GM18499 (cell line): ENCODE data around the gene WWP2.
"Not testable (repeated sequence)": the region's sequence is repeated elsewhere in the genome, so short reads cannot be mapped to it uniquely, and the experiment has no call there.

Experiments
- ATAC-seq: cut with Tn5 transposase; IDR thresholded peaks from one replicate; pipeline ENCODE4 v1.9.1; 2021; ENCODE audit warnings: moderate number of reproducible peaks; ENCODE audit not compliant: insufficient read depth, unreplicated experiment

The WWP2 gene

DNA sequence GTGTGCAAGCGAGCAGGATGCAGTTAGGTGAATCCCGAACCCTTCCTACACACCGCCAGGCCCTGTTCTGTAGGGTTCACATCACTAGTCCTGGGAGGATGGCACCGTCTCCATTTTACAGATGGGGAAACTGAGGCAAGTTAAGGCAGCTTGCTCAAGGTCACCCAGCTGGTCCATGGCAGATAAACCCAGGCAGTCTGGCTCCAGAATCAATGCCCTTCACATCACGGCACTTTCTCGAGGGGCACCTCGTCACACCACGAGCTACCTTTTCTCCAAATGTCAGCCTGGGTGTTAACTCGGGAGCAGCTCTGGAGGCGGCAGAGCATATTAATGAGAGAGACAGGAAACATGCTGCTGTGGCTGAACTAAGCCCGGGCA, 16.9 kb upstream of the WWP2 start:
- ATAC-seq = no peak

DNA sequence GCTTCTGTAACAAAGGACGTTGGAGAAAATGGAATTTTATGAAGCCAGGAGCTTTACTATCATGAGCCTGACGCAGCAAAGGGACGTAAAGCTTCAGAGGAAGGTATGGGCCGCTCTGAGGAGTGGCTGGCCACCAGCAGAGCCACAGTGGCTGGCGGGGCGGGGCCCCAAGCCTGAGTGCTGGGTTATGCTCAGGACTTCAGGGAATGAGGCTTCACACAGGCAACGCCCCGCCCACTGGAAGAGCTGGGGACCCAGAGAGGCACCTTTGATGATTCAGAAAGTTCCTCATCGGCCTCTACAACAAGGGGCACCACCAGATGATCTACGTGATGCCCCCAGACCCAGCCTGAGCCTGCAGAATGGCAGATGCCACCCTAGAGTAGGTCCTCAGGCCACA, 16.2 kb upstream of the WWP2 start:
- no peak for ATAC-seq

DNA sequence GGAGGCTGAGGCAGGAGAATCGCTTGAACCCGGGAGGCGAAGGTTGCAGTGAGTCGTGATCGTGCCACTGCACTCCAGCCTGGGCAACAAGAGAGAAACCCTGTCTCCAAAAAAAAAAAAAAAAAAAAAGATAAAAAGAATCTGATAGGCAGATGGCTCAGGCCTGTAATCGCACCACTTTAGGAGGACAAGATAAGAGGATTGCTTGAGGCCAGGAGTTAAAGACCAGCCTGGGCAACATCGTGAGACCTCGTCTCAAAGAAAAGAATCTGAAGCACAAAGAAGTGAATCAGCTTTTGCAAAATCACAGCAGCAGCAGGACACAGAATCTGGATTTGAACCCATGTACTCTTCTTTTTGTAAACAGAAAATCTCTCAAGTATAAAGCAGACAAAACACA, 15.0 kb upstream of the WWP2 start:
- ATAC-seq = no peak

DNA sequence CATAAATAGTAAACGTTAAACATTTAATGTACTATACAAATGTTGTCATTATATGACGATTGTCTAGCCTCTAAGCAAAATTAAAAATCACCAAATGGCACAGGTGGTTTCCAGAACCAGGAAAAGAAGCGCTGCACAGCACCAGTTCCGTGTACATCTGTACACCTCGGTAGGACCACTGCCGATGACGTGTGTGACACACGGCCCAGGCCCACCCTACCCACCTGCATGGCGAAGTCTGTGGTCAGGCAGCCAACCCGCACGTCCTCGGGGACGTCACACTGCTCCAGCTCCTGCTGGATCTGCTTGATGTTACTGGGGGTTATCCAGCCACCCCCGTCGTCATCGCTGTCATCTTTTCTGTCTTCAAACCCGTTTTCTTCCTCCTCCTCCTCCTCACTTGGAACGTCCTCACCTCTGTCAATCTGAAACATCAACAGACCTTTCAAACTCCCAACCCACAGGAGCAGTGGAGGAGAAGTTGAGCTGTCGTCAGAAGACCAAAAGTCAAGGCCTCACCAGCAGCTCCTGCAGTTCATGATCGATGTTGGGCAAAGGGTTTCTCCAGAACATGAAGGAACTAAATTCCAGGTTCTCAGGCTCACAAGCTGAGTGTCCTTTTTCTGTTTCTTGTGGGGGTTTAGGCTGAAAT, 13.3 kb upstream of the WWP2 start:
- no peak for ATAC-seq

DNA sequence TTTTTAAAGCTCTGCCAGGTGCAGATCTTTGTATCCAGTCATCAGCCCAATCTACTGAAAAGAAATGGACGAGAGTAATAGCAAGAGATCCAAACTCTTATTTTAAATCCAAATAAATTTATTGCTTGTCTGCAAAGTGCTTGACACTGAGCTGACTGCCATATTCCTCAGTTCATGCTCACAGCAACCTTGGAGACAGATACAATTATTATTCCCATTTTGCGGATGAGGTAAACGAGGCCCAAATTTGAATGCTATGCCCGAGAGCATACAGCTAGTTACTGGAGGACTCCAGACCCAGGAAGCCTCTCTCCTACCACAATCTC, 8.0 kb upstream of the WWP2 start:
- ATAC-seq = no peak

DNA sequence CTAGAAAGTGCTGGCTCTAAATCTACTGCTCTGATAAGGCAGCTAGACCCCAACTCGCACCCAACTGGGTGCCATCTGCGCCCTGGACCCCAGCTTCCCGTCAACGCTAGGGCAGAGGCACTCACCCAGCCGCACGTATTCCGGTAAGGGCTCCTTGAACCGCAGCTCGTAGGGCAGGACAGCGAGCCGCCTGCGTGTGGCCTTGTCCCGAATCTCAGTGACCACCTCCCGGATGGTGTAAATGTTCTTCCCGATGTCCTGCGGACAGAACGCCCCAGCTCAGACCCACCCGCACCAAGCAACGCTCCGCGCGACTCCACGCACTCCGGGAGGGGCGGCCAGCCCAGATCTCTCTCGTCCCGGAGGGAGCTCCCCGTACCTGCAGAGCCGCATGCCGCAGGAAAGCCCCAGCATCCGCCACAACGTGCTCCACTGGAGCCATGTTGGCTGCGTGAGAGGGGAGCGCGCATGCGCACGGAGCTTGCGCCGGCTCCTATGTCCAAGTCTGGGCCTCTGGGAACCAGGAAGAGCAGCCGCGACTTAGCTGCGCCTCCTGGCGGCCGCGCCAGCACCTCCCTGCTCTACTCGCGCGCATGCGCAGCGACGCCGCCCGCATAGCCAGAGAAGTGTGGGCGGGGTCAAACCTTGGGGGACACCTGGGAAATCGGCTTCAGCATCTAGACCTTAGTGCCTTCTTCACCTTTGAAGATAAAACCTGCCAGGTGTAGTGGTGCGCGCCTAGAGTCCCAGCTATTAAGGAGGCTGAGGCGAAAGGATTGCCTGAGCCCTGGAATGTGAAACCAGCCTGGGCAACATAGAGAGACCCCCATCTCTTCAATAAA, 7.4 kb upstream of the WWP2 start, which contains the start of gene NOB1:
TSS of gene NOB1 (minus strand) at position 458 of the 842 bp plus-strand sequence. CDS start at position 442, 16 bp downstream.
- peak; percentile 76 for ATAC-seq

DNA sequence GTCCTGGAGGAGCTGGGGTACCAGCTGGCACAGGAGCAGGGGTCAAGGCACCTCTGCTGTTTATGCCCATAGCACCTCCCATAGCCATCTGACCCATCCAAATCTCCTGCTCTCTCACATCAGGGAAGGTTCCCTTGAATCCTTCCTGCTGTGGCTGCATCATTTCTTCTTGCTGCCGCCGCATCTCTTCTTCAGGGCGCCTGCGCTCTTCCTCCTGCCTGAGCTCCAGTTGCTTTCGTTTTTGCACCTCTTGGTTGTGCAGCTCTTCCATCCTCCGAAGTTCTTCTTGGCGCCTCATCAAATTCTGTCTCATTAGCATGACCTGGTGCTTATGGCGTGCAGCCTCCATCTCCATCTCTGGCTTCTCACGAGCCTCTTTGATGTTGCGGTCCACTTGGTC, 5.4 kb upstream of the WWP2 start:
- no peak for ATAC-seq

DNA sequence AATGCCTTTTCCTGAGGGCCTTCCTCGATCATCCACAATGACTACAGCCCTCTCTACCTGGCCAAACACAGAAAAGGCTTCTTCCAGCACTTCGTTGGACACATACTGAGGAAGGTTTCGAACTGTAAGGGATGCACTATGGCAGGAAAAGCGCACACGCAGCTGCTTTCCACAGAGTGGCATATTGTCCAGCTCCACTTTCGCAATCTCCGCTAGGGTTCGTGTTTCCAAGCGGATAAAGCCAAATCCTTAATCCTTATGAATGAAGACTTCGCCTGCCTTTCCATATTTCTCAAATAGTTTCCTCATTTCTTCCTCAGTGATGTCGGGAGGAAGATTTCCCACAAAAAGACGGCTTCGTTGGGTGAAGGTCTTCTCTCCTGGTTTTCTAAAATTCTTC, 4.8 kb upstream of the WWP2 start:
- ATAC-seq = not testable (repeated sequence)

DNA sequence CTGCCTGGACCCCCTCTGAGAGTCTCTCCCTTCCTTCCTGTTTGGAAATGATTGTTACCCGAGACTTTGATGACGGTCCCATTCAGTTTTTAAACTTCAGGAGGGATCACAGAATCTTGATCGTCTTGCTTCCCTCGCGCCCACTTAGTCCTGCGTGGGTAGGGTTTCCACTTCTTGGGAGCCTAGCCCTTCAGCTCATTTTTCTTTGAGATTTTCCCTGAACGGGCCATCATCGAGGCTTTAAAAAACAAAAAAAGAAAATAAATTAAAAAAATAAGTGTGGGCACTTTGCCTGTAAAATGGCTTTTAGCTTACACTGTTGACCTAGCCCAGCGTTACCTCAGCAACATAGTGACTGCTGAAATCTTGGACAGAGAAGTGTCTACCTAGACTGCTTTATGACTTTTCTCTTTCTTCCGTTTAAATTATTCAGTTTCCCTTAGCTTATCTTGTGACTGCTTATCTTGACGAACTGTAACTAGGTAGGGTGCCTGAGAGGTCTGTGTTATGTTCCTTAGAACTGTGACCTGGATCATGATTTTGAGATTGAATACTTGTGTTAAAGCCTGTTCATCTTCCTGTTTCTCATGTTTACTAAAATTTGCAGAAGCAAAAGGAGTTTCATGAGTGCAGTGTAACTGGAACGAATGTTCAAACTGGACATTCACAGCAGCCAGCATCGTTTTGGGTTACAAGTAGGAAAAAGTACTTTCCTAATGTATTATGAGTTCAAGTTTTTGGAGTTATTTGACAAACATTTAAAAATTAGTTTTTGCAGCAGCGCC, 874 bp downstream of the WWP2 start:
- no peak for ATAC-seq

DNA sequence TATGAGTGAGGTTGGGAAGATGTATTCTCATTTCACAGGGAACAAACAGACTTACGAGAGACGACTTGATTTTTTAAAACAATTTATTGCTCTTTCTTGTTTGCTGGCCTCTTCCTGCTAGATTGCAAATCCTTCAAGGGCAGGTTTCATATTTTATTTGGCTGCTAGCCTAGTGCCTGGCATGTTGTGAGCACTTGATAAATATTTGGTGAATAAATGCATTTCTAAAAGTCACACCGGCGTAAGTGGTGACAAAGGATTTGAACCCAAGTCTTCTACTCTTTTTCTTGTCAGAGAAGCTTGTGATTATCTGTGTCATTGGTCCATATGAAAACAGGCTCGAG, 1.4 kb downstream of the WWP2 start:
- ATAC-seq = no peak

DNA sequence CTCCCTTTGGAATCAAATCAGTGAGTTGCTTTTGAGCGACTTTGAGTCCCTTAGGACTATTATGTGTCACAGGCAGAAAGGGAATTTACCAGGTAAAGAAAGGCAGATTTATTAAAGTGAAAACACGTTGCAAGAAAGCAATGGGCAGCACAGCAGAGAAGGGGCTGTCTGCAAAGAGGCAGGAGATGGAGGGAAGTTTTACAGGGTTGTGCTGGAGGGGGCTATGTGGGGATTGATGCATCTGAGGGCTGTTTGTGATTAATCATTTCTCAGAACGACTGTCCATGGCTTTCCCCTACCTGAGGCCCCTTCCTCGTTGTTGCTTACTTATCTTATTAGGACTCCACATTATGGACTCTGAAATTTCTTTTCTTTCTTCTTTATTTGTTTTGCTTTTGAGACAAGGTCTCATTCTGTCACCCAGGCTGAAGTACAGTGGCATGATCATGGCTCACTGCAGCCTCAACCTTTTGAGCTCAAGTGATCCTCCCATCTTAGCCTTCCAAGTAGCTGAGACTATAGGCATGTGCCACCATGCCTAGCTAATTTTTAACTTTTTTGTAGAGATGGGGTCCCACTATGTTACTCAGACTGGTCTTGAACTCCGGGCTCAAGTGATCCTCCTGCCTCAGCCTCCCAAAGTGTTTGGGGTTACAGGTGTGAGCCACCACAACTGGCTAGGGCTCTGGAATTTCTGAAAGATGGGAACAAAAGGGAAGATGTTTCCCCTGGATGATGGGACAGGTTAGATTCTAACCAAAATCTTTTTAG, 5.5 kb downstream of the WWP2 start:
- no peak for ATAC-seq

DNA sequence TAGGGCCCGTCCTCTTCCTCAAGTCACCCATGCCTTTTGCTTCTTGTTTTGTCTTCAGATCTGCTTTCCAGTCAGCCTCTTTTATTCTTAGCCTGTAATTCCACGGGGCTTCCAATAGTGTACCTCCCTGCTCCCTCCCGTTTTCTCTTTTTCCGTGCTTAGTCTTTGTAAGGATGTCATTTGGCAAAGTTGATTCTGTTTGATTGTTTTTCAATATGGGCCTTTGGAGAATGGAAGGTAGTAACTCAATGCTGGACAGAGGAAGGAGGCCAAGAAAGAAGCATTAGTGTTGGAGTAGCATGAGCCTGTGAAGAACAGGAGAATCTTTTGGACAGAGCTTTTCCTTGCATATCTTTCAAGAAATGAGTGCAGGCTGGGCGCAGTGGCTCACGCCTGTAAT, 6.5 kb downstream of the WWP2 start:
- no peak for ATAC-seq

DNA sequence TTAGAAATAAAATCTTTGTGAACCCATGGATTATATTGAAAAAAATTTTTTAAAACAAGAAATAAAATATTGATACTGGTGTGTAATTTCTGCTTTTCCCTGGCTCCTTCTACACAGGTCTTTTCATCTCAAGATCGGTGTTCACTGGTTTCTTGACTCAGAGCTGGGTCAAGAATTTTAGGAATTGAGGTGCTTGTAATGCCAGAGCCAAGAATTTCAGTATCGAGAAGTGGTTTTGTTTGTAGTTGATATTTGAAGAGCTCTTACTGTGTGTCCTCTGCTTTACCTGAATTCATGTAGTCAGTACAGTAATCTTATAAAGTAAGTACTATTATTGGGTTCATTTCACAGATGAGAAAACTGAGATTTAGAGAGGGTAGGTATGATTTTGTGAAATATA, 7.3 kb downstream of the WWP2 start:
- ATAC-seq = no peak

DNA sequence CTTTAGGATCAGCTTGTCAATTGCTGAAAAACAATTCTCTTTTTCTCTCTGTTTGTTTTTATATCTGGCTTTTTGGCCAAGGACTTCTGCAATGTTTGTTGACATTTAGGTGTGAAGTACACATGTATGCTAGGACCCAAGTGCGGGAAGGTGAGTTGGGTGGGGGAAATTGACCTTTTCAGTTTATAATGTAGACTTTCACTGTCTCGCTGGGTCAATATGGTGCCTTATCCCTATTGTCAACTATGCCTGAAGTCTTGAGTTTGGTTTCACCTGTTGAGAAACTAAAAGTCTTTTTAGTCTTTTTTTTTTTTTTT, 9.5 kb downstream of the WWP2 start:
- no peak for ATAC-seq

DNA sequence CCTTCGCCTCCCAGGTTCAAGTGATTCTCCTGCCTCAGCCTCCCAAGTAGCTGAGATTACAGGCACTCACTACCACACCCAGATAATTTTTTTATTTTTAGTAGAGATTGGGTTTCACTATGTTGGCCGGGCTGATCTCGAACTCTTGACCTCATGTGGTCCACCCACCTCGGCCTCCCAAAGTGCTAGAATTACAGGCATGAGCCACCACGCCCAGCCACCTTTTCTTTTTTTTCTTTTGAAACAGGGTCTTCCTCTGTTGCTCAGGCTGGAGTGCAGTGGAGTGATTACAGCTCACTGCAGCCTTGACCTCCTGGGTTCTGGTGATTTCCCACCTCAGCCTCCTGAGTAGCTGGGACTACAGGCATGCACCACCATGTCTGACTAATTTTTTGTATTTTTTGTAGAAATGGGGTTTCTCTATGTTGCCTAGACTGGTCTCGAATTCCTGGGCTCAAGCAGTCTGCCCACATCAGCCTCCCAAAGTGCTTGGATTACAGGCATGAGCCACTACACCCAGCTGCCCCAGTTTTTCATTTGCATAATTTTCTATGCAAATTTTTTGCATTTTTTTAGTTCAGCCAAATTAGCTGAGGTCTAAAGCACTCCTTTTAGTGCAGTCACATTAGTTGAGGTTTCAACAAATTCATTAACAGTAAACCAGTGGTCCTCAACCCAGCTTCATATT, 11.3 kb downstream of the WWP2 start:
- ATAC-seq = no peak

DNA sequence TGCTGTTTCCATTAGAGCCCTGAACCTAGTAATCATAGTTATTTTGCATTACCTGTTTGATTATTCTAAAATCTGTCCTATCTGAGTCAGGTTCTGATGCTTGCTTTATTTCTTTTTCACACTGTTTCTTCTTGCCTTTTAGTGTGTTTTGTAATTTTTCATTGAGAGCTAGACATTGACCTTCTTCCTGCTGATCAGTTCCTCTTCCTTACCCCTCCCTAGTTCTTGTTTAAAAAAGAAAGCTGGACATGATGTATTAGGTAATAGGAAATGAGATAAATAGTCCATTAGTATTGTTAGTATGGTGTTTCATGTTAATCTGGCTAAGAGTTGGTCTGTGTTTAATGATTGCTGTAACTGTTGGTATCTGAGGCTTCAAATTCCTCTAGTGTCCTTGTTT, 13.4 kb downstream of the WWP2 start:
- ATAC-seq = no peak

DNA sequence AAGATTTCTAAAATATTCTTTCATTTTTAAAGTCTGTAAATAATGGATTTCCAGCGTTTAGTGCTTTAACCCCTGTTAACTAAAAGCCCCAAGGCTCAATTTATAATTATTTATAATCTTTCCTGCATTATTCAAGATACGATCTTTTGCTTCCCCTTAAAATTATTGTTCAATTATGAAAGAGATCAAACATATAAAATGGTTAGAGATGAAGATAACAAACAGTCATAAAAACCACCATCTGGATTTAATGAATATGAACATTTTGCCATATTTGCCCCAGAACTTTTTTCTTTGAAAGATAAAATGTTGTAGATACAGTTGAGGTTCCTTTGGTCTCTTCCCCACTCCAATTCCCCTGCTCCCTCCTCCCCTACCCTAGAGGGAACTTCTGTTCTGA, 17.6 kb downstream of the WWP2 start:
- ATAC-seq = no peak

DNA sequence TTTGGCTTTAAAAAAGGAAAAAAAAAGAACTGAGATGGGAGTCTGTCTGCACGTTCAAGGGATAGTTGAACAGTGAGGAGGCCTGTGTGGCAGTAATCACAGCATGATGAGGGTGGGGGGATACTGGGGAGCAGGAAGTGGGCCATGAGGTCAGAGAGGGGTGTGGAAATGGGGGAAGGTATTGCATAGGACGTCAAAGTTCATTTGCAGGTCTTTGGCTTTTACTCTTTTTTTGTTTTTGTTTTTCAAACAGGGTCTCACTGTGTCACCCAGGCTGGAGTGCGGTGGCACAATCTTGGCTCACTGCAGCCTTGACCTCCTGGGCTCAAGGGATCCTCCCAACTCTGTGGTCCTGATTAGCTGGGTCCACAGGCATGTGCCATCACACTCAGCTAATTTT, 19.0 kb downstream of the WWP2 start:
- ATAC-seq = no peak

DNA sequence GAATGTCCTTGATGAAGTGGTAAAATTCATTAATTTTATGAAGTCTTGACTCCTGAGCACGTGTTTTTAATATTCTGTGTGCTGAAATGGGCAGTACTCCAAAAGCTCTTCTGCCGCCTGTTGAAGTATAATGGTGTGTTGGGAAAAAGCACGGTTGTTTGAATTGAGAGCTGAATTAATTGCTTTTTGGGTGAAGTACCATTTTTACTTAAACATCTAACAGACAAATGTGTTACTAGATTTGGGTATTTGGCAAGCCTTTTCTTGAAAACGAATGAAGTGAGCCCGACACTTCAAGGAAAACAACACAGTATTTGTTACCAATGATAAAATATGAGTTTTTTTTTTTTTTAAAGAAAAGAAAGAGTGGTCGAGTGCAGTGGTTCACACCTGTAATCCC, 22.5 kb downstream of the WWP2 start:
- no peak for ATAC-seq

DNA sequence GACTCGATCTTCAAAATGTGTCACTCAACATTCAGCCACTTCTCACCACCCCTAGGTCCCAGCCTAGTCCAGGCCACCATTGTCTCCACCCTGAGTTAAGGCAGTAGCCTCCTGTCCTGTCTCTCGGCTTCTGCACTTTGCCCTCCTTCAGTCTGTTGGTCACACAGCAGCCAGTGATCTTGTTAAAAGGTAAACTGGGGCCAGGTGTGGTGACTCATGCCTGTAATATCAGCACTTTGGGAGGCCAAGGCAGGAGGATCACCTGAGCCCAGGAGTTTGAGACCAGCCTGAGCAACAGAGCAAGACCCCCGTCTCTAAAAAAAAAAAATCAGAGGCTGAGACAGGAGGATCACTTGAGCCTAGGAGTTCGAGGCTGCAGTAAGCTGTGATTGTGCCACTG, 25.8 kb downstream of the WWP2 start:
- no peak for ATAC-seq
